AG20443 (cell line): Measurements from ENCODE around the gene RIMBP2.

ENCODE experiments used
- DNase-seq: peaks from one replicate; pipeline ENCODE4 v3.0.0; 2012; ENCODE audit warnings: low spot score, mixed read lengths

The RIMBP2 gene

GRCh38 chr12:130481392-130481879 is 234.7 kb downstream of the RIMBP2 start:
- no peak for DNase-seq

GRCh38 chr12:130480887-130481286 is 235.2 kb downstream of the RIMBP2 start:
- DNase-seq, result no peak

GRCh38 chr12:130480231-130480630 is 235.9 kb downstream of the RIMBP2 start:
- no peak for DNase-seq

DNA sequence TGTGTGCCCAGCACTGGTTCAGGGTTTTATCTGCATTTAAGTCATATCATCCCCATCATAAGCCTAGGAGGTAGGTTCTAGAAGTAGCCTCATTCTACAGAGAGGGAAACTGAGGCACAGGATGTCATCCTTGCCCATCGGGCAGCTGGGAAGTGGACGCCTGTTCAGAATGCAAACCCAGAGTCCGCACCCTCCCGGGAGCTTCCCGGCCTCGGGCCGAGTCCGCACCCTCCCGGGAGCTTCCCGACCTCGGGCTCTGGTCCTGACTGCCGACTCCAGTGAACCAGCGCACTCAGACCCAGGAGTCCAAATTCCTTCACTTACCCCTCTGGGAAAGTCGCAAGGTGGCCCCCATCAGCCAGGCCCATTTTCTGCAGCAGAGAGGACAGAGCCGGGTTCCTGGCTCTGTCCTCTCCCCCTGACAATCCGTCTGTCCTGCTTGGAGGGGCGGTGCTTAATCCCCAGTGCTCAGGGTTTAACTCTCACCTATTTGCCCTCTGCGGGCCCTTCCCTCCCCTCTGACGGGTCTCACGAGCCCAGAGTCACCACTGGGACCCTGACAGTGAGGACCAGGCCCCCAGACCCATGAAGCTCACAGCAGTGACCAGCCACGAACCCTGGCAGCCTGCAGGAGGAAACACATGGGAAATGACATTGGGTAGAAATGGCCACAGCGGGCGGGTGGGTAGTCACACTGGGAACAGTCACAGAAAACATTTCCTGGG is 236.5 kb downstream of the RIMBP2 start:
- no peak for DNase-seq

DNA sequence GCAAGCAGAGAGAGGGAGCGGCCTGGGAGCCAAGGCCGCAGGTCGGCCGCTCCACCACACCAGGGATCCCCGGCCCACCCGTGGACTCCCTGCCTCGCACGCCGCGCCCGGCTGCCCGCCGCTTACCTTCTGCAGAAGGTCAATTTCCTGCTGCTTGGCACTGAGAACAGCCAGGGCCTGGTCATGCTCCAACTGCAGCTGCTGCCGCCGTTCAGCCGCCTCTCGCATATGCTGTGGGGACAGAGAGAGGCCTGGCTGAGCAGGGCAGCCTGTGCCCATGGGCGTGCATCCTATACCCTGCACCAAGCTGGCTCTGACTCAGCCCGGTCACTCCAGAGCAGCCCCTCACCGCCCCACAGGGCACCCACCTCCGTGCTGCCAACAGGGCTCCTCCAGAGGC is 237.3 kb downstream of the RIMBP2 start:
- DNase-seq, result no peak

DNA sequence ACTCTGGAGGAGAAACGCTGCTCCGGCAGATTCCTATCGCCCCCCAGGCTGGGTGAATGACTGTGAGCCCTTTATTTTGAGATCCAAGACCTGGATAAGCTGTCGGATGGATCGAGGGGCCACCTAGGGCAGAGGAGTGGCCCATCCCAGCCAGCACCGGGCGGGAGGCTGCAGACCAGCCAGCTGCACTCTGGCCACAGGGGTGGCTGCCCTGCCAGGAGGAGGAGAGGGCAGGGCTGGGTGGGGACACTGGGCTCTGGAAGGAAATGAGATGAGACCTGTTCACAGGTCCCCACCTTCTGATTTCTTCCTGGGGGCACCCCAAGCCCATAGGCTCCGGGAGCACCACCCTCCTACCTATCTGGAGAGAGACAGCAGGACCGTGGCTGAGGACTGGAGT is 238.4 kb downstream of the RIMBP2 start:
- DNase-seq, result no peak

DNA sequence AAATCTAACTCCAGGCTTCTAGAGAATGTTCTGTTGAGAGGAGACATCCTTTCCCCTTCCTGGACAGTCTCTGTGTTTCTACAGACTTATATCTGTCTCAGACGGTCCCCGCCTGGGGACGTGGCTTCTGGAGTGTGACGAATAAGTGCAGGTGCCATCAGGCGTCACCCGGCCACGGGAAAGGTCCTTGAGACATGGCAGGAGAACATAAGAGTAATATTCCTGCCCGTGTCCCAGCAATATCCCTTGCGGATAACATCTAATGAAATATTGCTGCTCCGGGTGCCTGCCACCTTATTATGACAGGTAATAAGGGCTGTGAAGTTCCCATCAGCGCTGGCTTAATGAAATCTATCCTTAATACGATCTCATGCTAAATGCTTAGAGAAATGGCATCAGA is 238.8 kb downstream of the RIMBP2 start:
- no peak for DNase-seq

DNA sequence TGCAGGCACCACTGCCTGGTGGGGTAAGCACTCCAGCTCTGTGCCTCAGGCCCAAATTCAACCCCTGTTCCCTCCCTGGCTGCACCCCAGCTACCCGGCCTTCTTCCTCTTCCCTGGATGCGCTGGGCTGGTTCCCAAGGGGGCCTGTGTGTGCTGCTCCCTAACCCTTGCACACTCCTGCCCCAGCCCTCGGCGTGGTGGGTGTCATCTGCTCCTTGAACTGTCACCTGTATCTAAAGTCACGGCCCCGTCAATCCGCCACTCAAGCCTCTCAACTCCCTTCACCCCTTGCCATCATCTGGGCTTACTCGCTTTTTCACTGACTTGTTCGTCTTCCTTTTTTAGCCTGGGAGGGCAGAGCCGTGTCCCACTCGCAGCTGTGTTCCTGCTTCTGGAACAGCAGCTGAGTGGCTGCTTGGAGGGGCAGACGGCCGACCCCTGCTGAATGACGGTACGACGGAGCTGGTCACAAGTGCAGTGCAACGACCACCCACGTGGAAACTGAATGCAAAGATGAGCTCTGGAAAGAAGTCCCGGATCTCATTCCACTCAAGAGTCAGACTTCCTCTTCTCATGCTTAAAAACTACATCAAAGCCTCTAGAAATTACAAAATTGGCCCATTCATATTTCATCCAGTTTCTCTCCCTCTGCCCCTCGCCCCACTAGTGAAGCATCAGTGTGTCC is 239.5 kb downstream of the RIMBP2 start:
- no peak for DNase-seq

- DNase-seq, result no peak
Observed at GRCh38 chr12:130474599-130475269, 241.4 kb downstream of the RIMBP2 start.

GRCh38 chr12:130473266-130473665 is 242.8 kb downstream of the RIMBP2 start:
- no peak for DNase-seq

- no peak for DNase-seq
Observed at GRCh38 chr12:130470969-130471368, 245.1 kb downstream of the RIMBP2 start.

- DNase-seq, result no peak
Observed at GRCh38 chr12:130469552-130469951, 246.5 kb downstream of the RIMBP2 start.

DNA sequence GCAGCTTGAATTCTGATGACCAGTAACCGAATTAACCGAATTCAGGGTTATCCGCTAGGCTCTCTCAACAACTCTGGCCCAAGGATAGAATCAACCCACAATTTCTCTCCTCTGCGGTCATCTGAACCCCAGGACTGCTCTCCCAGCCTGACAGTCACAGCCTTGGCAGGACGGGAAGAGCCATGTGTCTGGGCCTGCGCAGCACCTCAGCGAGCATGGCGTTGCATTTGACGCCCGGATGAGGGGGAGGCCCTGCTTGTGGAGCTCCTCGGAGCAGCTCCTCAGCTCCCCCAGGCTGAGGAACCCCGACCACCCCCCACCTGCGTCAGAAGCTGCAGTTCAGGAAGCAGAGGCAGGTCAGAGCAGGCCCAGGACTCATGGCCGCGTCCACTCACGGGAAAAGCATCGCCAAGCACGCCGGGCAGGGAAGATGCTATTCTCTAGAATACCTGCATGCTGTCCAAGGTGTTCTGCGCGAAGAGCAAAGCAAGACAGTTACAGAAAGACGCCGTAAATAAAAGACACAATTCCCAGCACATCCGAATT is 247.3 kb downstream of the RIMBP2 start:
- no peak for DNase-seq

DNA sequence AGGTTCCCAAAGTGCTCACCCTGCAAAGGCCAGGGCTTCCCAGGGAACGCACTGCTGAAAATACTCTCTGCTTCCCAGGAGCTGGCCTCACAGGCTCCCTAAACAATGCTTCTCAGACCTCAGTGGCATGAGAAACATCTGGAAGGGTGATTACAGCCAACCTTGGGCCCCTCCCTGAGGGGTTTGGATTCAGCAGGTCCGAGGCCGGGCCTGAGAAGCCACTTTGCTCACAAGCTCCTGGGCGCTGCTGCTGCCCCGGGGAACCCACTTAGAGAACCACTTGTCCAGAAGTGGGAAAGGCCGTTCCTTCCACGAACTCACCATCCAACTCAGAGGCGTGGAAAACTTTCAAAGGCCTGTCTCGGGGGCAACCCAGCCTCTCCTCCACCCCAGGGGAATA is 247.9 kb downstream of the RIMBP2 start:
- DNase-seq, result no peak

DNA sequence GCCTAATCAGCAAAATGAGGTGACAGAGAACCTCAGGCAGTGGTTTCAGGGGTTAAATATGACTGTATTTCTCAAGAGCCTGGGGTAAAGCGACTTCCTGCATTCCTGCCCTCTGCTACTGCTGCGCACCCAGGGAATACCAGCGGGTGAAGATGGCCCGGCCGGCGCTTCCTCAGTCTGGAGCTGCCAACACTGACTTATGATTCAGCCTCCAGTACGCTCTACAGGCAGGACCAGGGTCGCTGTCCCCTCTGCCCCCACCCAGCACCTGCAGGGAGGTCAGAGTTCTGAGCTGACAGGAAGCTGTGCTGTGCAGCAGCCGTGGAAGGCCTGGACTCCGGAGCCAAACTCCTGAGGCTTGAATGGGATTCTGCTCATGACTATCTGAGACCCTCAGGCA is 250.5 kb downstream of the RIMBP2 start:
- no peak for DNase-seq

GRCh38 chr12:130465046-130465445 is 251.1 kb downstream of the RIMBP2 start:
- DNase-seq, result no peak

- no peak for DNase-seq
Observed at GRCh38 chr12:130463818-130464670, 252.1 kb downstream of the RIMBP2 start.

DNA sequence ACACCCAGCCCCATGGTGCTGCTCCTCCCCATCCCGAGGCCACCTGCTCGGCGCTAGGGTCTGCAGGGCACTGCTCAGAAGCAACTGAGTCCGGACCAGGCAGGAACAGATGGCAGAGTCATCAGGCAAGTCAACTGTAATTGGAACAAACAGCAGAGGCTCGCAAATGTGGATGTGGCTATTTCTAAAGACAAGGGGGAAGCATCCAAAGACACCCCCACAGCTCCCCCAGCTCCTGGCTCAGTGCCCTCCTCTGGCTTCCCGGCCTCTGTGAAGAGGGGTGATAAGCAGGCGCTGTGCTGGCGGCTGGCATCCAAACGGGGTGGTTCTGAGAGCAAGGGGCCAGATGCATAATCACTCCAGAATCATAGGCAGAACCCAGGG is 252.8 kb downstream of the RIMBP2 start:
- DNase-seq, result no peak

DNA sequence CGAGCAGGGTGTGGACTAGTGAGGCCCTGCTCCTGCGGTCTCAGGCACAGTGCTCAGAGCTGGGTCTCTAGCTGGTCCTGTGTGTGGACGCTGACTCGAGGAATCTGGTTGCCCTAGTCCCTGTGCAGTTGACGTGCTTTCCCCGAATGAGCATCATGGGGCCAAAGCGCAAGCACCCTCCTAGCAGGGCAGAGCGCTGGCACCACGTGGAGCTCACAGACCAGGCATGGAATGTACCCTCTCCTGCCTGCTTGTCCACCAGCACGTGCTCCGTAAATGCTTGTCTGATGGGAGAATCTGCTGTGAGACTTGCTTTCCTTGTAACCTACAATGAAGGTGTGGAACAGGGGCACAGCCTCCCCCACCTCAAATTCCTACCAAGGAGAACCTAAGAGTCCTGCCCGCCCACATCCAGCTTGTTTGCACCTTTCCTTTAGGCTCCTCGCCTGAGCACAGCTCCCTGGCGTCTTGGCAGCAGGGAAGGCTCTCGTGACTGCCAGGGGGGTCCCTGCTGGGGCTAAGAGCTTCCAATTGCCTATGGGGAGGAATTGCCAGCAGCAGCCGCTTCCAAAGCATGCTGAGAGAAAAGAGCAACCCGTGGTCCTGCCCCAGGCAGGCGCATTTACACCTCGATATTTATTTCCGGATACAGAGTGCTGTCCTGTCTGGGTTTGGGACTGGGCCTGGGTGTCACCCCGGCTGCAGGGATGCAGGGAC is 253.4 kb downstream of the RIMBP2 start:
- no peak for DNase-seq

GRCh38 chr12:130461839-130462557 is 254.1 kb downstream of the RIMBP2 start:
- DNase-seq, result no peak

- no peak for DNase-seq
Observed at GRCh38 chr12:130461447-130461815, 254.7 kb downstream of the RIMBP2 start.
